Inflammatory macrophage treated with lipopolysaccharide for 1 hour (primary cell): Measurements from ENCODE around the gene ALOXE3.

Experiments
- DNase-seq, 2 donors: peaks; one replicate each; pipeline ENCODE4 v3.0.0-alpha.2; 2020 to 2022

The ALOXE3 gene

GRCh38 chr17:8153957-8154607, 35.8 kb upstream of the ALOXE3 start:
- DNase-seq = peak; percentile 89 to 99

DNA sequence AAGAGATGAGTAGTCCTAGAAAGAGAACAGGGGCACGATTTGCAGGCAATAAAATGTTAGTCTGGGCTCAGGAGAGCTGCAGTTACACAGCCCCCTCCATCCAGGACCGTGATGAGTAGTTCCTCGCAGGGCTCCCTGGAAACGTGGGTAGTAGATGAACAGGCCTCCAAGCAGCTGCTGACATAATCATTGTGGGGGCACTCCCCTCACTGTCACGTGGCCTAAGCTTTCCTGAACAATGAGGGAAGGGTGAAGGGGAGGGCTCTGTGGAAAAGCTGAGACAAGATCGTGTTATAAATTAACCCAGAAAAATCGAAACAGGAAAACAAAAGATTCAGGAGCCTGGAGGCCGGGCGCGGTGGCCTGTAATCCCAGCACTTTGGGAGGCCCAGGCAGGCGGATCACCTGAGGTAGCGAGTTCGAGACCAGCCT, 35.2 kb upstream of the ALOXE3 start:
- peak; percentile 88 to 97 for DNase-seq

- no peak for DNase-seq
These were observed 34.7 kb upstream of the ALOXE3 start for GRCh38 chr17:8153031-8153451.

DNA sequence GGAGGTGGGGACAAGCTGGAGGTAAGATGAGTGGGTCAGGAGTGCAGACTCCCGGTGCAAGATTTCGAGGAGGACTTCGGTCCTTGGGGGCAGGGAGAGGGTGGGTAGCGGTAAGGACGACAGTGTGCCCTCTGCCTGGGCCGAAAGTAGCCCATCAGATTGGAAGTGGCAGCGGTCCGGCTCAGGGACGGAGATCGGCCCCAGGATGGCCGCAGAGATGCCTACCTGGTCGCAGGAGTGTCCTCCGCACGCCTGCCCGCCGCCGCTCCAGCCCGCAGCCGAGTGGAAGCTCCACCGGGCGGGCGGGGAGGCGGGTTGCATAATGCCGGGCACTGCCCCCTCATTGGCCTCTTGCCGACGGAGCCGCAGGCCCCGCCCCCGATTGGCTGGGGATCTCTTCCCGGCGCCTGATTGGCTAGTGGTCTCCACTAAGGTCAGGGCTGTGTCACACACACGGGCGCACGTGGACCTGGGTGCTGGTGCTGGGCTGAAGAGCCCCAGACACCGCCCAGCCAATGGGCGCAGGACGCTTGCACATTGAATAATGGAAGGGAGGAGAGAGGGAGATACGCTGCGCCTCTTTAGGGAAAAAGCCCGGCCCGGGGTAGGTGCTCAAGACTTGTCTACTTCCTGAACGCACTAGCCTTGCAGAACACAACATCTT, 33.9 kb upstream of the ALOXE3 start, which contains the start of gene PER1:
TSS of gene PER1 (minus strand) at position 293 of the 664 bp plus-strand sequence. CDS start 1,698 bp downstream, outside the sequence.
- peak; percentile 90 to 95 for DNase-seq

DNA sequence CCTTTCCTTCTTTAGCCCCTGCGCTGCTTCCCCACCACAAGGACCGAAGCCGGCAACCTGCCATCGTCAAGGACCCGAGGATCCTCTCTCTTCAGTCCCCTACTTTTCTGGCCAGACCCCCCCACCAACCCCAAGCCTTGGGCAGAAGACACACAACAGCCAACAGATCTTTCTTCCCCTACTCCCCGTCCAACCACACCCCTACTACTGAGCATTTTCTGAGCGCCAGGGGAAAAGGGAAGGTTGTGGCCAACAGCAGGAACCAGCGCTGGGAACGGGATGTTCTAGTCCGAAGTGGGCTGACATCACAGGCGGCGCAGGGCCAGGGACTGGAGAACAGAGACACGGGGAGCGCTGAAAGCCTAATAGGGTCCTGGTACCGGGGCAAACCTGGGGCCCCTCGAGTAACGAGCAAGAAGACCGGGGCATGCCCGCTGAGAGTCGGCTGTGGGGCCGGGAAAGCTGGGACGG, 33.4 kb upstream of the ALOXE3 start:
- DNase-seq = peak; percentile 70 to 76

DNA sequence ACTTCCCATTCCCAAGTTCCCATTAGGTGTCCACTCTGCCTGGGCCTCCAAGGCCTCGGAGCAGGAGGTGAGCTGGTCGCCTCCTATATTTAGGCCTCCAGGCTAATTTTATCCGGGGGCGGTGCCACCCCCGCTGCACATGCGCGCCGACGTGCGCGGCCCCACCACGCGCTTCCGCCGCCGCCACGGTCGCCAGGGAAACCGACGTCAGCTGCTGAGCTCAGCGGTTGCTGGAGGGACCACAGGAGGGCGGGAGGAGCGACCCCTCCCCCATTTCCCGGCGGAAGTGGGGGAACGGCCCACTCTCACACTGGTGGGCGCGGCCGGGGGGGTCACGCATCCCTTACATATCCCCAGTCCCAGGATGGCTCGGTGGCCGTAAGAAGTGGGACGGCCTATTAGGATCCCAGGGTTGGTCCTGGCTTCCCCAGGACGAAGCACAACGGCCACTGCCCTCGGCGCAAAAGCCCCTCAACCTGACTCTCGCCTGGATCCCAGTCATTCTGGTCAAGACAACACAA, 32.9 kb upstream of the ALOXE3 start:
- peak; percentile 43 to 67 for DNase-seq

DNA sequence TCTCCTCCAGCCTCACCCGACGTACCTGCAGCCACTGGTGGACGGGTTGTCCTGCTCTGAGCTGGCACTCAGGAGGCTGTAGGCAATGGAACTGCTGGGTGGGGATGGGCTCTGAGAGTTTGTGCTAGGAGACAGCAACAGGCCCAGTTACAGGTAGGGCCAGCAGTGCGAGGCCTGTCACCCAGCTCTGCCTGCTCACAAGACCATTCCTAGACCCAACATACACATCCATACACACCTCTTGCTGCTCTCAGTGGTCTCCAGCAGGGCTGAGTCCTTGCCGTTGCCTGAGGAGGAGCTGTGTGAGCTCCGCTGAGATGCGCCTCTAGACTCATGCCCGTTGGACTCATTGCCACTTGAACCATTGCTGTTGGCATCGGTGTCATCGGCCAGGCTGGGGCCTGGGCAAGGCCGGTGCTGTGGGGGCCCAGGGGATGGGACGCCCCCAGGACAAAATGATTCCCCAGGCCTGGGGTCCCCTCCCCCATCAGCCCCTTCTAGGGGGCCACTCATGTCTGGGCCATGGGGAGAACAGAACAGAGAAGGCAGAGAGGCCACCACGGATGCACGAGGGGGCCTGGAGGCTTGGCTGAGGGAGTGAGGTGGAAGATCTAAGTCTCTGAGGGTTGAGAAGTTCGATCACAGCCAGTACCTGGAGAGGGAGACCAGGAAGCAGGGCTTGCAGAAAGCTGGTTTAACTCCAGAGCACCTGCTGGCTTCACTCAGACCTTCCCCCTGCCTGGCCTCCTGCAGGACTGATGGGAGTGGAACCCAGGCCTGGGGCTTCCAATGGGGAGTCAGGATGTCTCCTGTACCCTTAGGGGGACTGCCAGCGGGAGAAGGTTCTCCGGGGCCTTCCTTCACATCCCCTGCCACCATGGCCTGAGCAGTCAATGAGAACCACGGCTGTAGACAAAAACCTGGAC, 32.1 kb upstream of the ALOXE3 start:
- DNase-seq = no peak

GRCh38 chr17:8149419-8150193, 31.3 kb upstream of the ALOXE3 start:
- no peak for DNase-seq

- DNase-seq = no peak
These were observed 30.2 kb upstream of the ALOXE3 start for GRCh38 chr17:8148560-8148959.

DNA sequence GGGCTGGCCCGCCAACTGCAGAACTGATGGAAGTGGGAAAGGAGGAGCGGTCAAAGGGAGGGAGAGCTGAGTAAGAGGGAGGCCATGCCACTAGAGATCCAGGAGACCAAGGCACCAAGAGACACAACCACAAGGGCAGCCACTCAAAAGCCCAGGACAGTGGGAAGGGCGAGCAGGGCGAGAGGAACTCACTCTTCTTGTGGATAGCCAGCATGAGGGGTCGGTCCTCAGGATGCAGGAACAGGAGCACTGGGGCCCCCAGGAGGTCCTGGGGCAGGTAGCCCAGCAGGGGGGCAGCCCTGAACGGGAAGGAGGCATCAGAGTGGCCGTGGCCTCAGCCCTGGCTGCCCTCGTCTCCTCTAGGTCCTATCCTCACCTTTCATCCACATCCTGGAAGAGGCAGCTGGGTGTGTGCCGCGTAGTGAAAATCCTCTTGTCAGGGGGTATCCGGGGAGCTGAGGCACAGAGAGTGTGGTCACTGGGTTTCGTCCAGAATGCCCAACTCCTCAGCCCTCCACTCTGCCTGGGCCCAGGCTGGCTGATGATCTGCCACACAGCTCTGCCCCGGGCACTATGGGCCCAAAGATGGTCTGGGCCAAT, 29.6 kb upstream of the ALOXE3 start:
- no peak for DNase-seq

DNA sequence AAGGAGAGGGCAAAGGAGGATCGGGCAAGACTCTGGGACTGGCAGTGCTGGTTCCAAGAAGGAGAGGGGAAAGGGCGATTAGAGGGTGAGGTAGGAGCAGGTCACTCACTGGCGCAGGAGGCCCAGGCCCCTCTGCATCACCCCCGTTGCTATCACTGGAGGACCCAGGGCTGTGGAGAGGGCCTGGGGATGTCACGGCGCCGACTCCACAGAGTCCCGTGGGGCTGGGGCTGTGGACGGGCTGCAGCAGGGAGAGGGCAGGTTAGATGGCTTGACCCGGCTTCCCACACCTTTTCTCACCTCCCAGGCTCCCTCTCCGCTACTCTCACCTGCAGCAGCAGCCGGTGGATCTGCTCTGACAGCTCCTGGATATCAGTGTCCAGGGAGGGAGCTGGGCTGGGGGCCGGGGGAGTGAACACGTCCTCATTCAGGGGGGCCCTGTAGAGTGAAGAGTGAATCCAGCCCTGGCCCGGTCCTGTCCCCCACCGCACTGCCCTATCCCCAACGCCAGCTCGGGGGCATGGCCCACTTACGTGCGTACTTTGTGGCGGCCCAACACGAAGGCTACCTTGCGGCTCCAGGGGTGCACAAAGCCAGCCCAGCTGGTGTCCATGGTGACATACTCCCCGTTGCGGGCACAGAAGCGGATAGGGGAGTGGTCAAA, 29.0 kb upstream of the ALOXE3 start:
- no peak for DNase-seq

GRCh38 chr17:8146381-8147140, 28.2 kb upstream of the ALOXE3 start:
- no peak for DNase-seq

DNA sequence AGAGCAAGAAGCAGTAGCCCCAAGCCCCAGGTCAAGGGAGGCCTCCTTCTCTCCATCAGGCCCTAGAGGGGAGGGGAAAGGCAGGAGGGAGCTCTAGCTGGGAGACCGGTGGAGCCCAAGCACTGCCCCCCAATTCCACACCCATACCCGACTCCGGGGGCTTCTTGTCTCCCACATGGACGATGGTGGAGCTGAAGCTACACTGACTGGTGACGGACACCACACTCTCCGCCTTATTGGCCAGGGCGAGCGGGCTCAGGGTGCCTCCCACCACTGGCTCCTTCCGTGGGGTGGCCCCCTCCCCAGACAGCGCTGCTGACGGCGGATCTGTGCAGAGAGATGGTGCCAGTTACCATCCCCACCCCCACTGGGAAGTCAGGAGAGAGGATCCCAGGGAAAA, 27.5 kb upstream of the ALOXE3 start:
- no peak for DNase-seq

- no peak for DNase-seq
These were observed 26.3 kb upstream of the ALOXE3 start for GRCh38 chr17:8144401-8145231.

DNA sequence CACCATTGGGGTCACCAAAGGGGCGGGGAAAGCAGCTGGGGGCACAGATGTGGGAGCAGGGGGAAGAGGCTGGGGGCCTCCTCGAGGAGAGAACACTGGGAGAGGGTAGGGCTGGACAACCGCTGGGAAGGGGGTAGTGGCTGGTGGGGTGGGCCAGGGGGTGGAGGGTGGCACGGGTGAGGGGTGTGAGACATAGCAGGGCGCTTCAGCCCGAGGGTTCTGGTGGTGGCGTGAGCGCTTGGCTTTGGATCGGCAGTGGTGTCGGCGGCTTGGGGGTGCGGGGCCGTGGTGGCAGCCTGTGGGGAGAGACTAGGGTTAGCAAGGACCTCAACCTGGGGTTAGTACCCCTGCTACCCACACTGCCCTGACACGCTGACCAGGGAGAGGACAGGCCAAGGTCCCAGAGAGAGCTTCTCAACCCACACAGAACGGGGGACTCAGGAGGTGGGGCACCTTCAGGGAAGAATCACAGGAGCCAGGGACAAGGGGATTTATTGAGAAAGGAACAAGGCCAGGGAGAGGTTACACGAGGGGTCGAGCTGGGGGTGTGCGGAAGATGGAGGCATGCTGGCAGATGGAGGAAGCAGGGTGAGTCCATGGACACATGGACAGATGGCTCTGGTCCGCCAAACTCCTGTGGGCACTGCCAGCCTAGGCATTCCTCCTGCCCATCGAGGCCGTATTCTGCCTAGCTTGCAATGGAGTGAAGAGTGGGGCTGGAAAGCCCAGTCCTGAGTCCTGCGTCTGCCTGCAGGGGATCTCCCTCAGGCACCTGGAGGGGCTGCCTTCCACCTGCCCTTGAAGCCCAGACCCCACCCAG, 25.5 kb upstream of the ALOXE3 start:
- DNase-seq = no peak

DNA sequence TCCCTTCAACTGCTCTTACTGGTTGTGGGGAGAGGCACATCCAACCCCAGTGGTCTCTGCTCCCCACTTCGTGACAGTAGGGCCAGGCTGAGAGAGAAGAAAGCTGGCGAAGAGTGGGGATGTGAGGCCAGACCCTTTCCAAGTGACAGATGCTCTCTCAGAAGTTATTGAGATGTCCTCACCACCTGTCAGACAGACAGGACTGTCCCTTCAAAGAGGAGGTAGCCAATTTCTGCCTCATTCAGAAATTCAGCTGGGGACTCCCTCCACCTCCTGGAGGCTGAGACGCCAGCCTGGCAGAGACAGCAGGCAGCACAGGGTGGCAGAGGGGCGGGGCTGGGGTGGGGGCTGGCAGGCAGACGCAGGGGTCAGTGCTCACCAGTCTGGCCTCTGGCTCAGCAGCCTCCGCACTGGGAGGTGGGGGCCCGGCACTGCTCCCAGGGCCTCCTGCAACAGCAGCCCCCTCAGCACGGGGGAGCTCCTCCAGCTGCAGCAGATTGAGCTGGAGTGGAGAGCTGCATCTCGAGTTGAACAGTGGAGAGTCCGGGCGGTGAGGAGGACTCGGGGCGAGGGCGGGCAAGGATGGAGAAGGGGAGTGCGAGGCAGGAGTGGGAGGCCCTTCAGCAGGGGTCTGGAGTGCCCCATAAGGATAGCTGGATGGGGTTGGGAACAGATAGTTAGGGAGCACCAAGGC, 24.7 kb upstream of the ALOXE3 start:
- DNase-seq = no peak

- DNase-seq = no peak
These were observed 24.0 kb upstream of the ALOXE3 start for GRCh38 chr17:8142158-8142886.
